ENCODE data around the gene IL17RE. TPM values are rescaled to one million over a fixed set of nuclear protein-coding genes. Genes with fewer than 3 reads are reported as not detected.

Gene IL17RE
- total and polyA plus RNA-seq, 2 of the 13 experiments (the other 11 are each of a cell fraction or from before 2014, with no cell fraction given) = 14.5 to 24.1 TPM

DNA sequence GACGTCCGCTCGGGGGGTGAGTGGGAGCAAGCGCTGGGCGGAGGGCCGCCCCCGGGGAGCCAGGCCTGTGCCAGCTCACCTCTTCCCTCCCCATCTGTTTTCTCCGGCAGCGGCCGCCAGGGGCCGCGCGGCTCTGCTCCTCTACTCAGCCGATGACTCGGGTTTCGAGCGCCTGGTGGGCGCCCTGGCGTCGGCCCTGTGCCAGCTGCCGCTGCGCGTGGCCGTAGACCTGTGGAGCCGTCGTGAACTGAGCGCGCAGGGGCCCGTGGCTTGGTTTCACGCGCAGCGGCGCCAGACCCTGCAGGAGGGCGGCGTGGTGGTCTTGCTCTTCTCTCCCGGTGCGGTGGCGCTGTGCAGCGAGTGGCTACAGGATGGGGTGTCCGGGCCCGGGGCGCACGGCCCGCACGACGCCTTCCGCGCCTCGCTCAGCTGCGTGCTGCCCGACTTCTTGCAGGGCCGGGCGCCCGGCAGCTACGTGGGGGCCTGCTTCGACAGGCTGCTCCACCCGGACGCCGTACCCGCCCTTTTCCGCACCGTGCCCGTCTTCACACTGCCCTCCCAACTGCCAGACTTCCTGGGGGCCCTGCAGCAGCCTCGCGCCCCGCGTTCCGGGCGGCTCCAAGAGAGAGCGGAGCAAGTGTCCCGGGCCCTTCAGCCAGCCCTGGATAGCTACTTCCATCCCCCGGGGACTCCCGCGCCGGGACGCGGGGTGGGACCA lies 30.4 kb downstream of the IL17RE start (continued):
- TF ChIP-seq, protein P1, sequence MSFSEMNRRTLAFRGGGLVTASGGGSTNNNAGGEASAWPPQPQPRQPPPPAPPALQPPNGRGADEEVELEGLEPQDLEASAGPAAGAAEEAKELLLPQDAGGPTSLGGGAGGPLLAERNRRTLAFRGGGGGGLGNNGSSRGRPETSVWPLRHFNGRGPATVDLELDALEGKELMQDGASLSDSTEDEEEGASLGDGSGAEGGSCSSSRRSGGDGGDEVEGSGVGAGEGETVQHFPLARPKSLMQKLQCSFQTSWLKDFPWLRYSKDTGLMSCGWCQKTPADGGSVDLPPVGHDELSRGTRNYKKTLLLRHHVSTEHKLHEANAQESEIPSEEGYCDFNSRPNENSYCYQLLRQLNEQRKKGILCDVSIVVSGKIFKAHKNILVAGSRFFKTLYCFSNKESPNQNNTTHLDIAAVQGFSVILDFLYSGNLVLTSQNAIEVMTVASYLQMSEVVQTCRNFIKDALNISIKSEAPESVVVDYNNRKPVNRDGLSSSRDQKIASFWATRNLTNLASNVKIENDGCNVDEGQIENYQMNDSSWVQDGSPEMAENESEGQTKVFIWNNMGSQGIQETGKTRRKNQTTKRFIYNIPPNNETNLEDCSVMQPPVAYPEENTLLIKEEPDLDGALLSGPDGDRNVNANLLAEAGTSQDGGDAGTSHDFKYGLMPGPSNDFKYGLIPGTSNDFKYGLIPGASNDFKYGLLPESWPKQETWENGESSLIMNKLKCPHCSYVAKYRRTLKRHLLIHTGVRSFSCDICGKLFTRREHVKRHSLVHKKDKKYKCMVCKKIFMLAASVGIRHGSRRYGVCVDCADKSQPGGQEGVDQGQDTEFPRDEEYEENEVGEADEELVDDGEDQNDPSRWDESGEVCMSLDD (CRISPR knock-in tag; IDR thresholded peaks at IDR 0.05; ENCODE audit: borderline replicate concordance) = peak; percentile 23; the same call in 1 of the 2 replicates
- TF ChIP-seq ZNF878 (CRISPR knock-in tag; IDR thresholded peaks at IDR 0.05) = no peak
- TF ChIP-seq TCF7 (IDR thresholded peaks at IDR 0.05; ENCODE audit: low read depth) = no peak
- 0 out of 2 replicates have a peak, but pooled peaks have one; percentile 23 for TF ChIP-seq ZMYM3 (CRISPR knock-in tag; IDR thresholded peaks at IDR 0.05)
- no peak for TF ChIP-seq HMGA1 (CRISPR knock-in tag; conservative IDR thresholded peaks at IDR 0.05)
- TF ChIP-seq NAIF1 (CRISPR knock-in tag; IDR thresholded peaks at IDR 0.05; ENCODE audit: borderline replicate concordance) = no peak
- TF ChIP-seq, protein P2, sequence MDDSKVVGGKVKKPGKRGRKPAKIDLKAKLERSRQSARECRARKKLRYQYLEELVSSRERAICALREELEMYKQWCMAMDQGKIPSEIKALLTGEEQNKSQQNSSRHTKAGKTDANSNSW (CRISPR knock-in tag; IDR thresholded peaks at IDR 0.05; ENCODE audit: borderline replicate concordance) = no peak
- TF ChIP-seq, protein P3, sequence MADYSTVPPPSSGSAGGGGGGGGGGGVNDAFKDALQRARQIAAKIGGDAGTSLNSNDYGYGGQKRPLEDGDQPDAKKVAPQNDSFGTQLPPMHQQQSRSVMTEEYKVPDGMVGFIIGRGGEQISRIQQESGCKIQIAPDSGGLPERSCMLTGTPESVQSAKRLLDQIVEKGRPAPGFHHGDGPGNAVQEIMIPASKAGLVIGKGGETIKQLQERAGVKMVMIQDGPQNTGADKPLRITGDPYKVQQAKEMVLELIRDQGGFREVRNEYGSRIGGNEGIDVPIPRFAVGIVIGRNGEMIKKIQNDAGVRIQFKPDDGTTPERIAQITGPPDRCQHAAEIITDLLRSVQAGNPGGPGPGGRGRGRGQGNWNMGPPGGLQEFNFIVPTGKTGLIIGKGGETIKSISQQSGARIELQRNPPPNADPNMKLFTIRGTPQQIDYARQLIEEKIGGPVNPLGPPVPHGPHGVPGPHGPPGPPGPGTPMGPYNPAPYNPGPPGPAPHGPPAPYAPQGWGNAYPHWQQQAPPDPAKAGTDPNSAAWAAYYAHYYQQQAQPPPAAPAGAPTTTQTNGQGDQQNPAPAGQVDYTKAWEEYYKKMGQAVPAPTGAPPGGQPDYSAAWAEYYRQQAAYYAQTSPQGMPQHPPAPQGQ (CRISPR knock-in tag; IDR thresholded peaks at IDR 0.05; ENCODE audit: borderline replicate concordance) = no peak
- TF ChIP-seq CENPX (CRISPR knock-in tag; IDR thresholded peaks at IDR 0.05) = no peak
- peak; percentile 90 for TF ChIP-seq XRCC5 (optimal IDR thresholded peaks at IDR 0.05; ENCODE audit: low read length)
- TF ChIP-seq ZNF546 (CRISPR knock-in tag; conservative IDR thresholded peaks at IDR 0.05) = peak; percentile 73; the same call in 1 of the 2 replicates
- peak; percentile 68 for TF ChIP-seq POGZ (CRISPR knock-in tag; IDR thresholded peaks at IDR 0.05)
- TF ChIP-seq PHF8 (CRISPR knock-in tag; IDR thresholded peaks at IDR 0.05) = peak; percentile 74
- TF ChIP-seq, protein P4, sequence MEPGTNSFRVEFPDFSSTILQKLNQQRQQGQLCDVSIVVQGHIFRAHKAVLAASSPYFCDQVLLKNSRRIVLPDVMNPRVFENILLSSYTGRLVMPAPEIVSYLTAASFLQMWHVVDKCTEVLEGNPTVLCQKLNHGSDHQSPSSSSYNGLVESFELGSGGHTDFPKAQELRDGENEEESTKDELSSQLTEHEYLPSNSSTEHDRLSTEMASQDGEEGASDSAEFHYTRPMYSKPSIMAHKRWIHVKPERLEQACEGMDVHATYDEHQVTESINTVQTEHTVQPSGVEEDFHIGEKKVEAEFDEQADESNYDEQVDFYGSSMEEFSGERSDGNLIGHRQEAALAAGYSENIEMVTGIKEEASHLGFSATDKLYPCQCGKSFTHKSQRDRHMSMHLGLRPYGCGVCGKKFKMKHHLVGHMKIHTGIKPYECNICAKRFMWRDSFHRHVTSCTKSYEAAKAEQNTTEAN (CRISPR knock-in tag; conservative IDR thresholded peaks at IDR 0.05) = peak; percentile 43
- 0 out of 2 replicates have a peak, but pooled peaks have one; percentile 46 for TF ChIP-seq TBP (CRISPR knock-in tag; IDR thresholded peaks at IDR 0.05)
- TF ChIP-seq ZNF136 (CRISPR knock-in tag; IDR thresholded peaks at IDR 0.05; ENCODE audit: low read depth) = no peak
- no peak for TF ChIP-seq ZNF550 (CRISPR knock-in tag; IDR thresholded peaks at IDR 0.05; ENCODE audit: borderline replicate concordance)
- no peak for TF ChIP-seq ZNF264 (CRISPR knock-in tag; IDR thresholded peaks at IDR 0.05)
- TF ChIP-seq, protein P5, sequence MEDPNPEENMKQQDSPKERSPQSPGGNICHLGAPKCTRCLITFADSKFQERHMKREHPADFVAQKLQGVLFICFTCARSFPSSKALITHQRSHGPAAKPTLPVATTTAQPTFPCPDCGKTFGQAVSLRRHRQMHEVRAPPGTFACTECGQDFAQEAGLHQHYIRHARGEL (CRISPR knock-in tag; IDR thresholded peaks at IDR 0.05) = peak; percentile 86
- no peak; the same call in 1 of the 2 replicates for TF ChIP-seq FOSL1 (CRISPR knock-in tag; IDR thresholded peaks at IDR 0.05; ENCODE audit: borderline replicate concordance)
- no peak for TF ChIP-seq ZNF326 (CRISPR knock-in tag; IDR thresholded peaks at IDR 0.05; ENCODE audit: borderline replicate concordance)
- TF ChIP-seq ZNF274 (CRISPR knock-in tag; IDR thresholded peaks at IDR 0.05) = peak; percentile 37; the same call in 1 of the 2 replicates

All from HepG2 (cell line).